T follicular helper cell (primary cell): ENCODE results near the gene CKS1B.
"Not testable (repeated sequence)": the region's sequence is repeated elsewhere in the genome, so short reads cannot be mapped to it uniquely, and the experiment has no call there.

Experiments used
- DNase-seq: peaks from one replicate; pipeline ENCODE4 v3.0.0-alpha.2; 2020; ENCODE audit warnings: low read depth

CKS1B gene

GRCh38 chr1:154987326-154987725, 12.8 kb downstream of the CKS1B start:
- DNase-seq = no peak

- DNase-seq = no peak
These were observed 13.8 kb downstream of the CKS1B start for GRCh38 chr1:154988058-154988954.

GRCh38 chr1:154989195-154989860, 14.8 kb downstream of the CKS1B start:
- no peak for DNase-seq

- no peak for DNase-seq
These were observed 15.8 kb downstream of the CKS1B start for GRCh38 chr1:154990276-154990675.

GRCh38 chr1:154992721-154993571, 18.5 kb downstream of the CKS1B start:
- DNase-seq = no peak

- DNase-seq = no peak
These were observed 19.2 kb downstream of the CKS1B start, which contains the start of gene LENEP for GRCh38 chr1:154993572-154994268. LENEP (plus strand) TSS chr1:154993586; CDS start chr1:154993608, 22 bp downstream.

- no peak for DNase-seq
These were observed 19.7 kb downstream of the CKS1B start for GRCh38 chr1:154994269-154994587.

- DNase-seq = no peak
These were observed 20.1 kb downstream of the CKS1B start for GRCh38 chr1:154994591-154994990.

GRCh38 chr1:154995301-154995983, 21.0 kb downstream of the CKS1B start:
- DNase-seq = not testable (repeated sequence)

- DNase-seq = no peak
These were observed 22.7 kb downstream of the CKS1B start for GRCh38 chr1:154996966-154997701.

- no peak for DNase-seq
These were observed 23.8 kb downstream of the CKS1B start for GRCh38 chr1:154998201-154998780.

- DNase-seq = no peak
These were observed 24.5 kb downstream of the CKS1B start for GRCh38 chr1:154998818-154999570.

GRCh38 chr1:154999571-155000410, 25.3 kb downstream of the CKS1B start:
- DNase-seq = no peak

- DNase-seq = no peak
These were observed 25.9 kb downstream of the CKS1B start for GRCh38 chr1:155000411-155000725.

GRCh38 chr1:155000726-155001424, 26.4 kb downstream of the CKS1B start:
- DNase-seq = peak; percentile 72

GRCh38 chr1:155001425-155001674, 26.9 kb downstream of the CKS1B start:
- DNase-seq = no peak

- DNase-seq = peak; percentile 96
These were observed 27.4 kb downstream of the CKS1B start for GRCh38 chr1:155001675-155002463.
